ENCODE measurements around the gene CCDC122.

Gene CCDC122

GRCh38 chr13:43911871-43912270, 32.3 kb upstream of the CCDC122 start:
- H3K4me3 ChIP-seq (ENCODE audit: low read depth, low read length): no peak overlapping the region
- TF ChIP-seq CTCF (conservative IDR thresholded peaks at IDR 0.05; ENCODE audit: low read depth, low read length): no peak
- DNase-seq (ENCODE audit: low read depth): no peak

GRCh38 chr13:43911278-43911677, 31.7 kb upstream of the CCDC122 start:
- no peak for DNase-seq (ENCODE audit: low read depth)
- no peak for TF ChIP-seq CTCF (conservative IDR thresholded peaks at IDR 0.05; ENCODE audit: low read depth, low read length)
- no peak overlapping the region for H3K4me3 ChIP-seq (ENCODE audit: low read depth, low read length)

GRCh38 chr13:43910856-43911255, 31.3 kb upstream of the CCDC122 start:
- no peak for TF ChIP-seq CTCF (conservative IDR thresholded peaks at IDR 0.05; ENCODE audit: low read depth, low read length)
- DNase-seq (ENCODE audit: low read depth): no peak
- H3K4me3 ChIP-seq (ENCODE audit: low read depth, low read length): no peak overlapping the region

- peak; percentile 47 for TF ChIP-seq CTCF (conservative IDR thresholded peaks at IDR 0.05; ENCODE audit: low read depth, low read length)
- DNase-seq (ENCODE audit: low read depth): peak; percentile 90
- H3K4me3 ChIP-seq (ENCODE audit: low read depth, low read length): no peak overlapping the region
These were observed 28.9 kb upstream of the CCDC122 start for GRCh38 chr13:43908156-43909126.

- DNase-seq (ENCODE audit: low read depth): peak; percentile 86
- no peak overlapping the region for H3K4me3 ChIP-seq (ENCODE audit: low read depth, low read length)
- peak; percentile 67 for TF ChIP-seq CTCF (conservative IDR thresholded peaks at IDR 0.05; ENCODE audit: low read depth, low read length)
These were observed 26.0 kb upstream of the CCDC122 start for GRCh38 chr13:43905435-43906031.

GRCh38 chr13:43895940-43896339, 16.4 kb upstream of the CCDC122 start:
- TF ChIP-seq CTCF (conservative IDR thresholded peaks at IDR 0.05; ENCODE audit: low read depth, low read length): no peak
- H3K4me3 ChIP-seq (ENCODE audit: low read depth, low read length): no peak overlapping the region
- DNase-seq (ENCODE audit: low read depth): peak; percentile 40

Measured in choroid plexus epithelial cell (primary cell).